ENCODE results near the gene GALNS. TPM values are rescaled to one million over a fixed set of nuclear protein-coding genes. Genes with fewer than 3 reads are reported as not detected.
"Not testable (repeated sequence)": the region's sequence is repeated elsewhere in the genome, so short reads cannot be mapped to it uniquely, and the experiment has no call there.

Gene GALNS
- polyA plus RNA-seq, 1 experiment = 11.6 TPM

DNA sequence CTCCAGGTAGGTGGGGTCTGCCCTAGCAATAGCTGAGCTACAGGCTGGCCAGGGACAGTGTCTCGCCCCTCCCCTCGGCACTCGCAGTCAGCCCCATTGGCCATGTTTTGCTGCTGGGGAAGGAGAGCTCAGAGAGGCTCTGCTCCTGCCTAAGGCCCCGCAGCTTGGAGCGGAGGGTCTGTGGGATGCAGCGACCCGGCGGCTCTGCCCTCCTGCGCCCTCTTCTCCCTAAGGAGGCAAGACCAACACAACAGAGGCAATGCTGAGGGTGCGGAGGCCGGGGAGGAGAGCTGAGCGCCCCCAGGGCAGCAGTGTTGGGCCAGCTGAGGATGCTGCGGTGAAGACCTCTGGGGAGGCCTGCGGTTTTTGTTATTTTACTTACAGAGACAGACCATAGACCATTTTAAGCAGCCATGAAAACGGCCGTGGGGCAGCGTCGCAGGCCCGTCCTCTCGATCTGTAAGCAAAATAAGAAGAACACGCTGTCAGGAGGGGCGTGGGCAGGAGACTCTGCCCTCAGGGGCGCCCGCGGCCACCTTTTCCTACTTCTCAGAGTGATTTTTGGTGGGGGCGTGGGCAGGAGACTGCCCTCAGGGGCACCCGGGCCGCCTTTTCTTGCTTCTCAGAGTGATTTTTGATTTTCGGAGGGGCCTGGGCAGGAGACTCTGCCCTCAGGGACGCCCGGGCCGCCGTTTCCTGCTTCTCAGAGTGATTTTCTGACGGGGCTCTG lies 41.1 kb upstream of the GALNS start:
- peaks cover 27% of the 10 kb centered on the region for H3K27me3 ChIP-seq (ENCODE audit: control insufficient read depth, insufficient read depth, low read length)
- CTCF ChIA-PET = no interaction called here

DNA sequence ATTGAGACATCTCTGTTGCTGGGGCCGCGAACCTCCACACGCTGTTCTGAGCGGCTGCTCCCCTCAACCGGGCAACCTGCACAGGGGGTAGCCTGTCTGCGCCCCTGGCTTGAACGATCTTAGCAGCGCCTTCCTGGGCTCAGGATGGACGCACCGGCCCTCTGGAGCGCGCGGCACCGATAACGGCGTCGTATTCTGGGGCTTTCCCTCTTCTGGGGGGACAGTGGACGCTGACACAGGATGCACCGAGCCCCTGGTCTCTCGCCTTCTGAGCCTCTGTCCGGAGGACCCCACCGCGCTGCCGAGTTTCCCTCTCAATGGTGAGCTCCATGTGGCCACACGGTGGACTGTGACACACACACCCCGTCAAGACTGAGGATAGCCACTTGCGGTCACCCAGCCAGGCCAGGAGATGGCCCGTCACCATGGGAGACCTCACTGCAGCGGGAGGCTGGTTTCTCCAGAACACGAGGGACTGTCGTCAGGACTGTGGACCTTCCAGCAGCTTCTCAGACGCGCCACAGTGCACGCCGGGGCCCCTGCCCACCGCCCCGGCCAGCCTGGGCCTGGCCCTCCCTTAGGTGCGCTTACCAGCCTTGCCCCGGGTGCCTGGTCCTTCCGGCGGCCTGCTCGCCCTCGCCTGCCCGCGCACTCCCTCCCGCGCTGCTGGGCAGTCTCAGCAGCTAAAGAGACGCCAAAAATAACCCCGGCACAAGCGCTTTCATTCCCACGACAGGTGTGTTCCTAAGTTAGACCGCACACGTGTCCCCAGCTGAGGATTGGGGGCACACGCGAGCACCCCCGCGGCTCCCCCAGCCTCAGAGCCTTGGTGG lies 39.7 kb upstream of the GALNS start:
- H3K4me3 ChIP-seq (ENCODE audit: low read depth, low read length) = no peak overlapping the region
- H3K27ac ChIP-seq (ENCODE audit: low read depth, low read length) = no peak overlapping the region
- peaks cover 11% of the 10 kb centered on the region; the same call in 1 of the 2 replicates for H3K9me3 ChIP-seq (ENCODE audit: control insufficient read depth, insufficient read depth, low read length)
- no peak for DNase-seq (ENCODE audit: low read depth, low spot score)
- H3K27me3 ChIP-seq (ENCODE audit: control insufficient read depth, insufficient read depth, low read length) = peaks cover 25% of the 10 kb centered on the region
- TF ChIP-seq, protein P1, sequence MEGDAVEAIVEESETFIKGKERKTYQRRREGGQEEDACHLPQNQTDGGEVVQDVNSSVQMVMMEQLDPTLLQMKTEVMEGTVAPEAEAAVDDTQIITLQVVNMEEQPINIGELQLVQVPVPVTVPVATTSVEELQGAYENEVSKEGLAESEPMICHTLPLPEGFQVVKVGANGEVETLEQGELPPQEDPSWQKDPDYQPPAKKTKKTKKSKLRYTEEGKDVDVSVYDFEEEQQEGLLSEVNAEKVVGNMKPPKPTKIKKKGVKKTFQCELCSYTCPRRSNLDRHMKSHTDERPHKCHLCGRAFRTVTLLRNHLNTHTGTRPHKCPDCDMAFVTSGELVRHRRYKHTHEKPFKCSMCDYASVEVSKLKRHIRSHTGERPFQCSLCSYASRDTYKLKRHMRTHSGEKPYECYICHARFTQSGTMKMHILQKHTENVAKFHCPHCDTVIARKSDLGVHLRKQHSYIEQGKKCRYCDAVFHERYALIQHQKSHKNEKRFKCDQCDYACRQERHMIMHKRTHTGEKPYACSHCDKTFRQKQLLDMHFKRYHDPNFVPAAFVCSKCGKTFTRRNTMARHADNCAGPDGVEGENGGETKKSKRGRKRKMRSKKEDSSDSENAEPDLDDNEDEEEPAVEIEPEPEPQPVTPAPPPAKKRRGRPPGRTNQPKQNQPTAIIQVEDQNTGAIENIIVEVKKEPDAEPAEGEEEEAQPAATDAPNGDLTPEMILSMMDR (IDR thresholded peaks at IDR 0.05; ENCODE audit: low read depth, low read length) = no peak
- ChIA-PET CTCF (no interaction called here), POLR2A (no interaction called here)

More for the DNA sequence above, 41.1 kb upstream of the GALNS start:
- H3K27ac ChIP-seq (ENCODE audit: low read depth, low read length) = no peak overlapping the region
- POLR2A ChIA-PET = interaction anchor here (0.5 kb wide), 1 partner anchor 339 kb away, joined by 3 read pairs; no protein-coding TSS in a partner anchor
- TF ChIP-seq, protein P1 (IDR thresholded peaks at IDR 0.05; ENCODE audit: low read depth, low read length) = no peak
- H3K9me3 ChIP-seq (ENCODE audit: control insufficient read depth, insufficient read depth, low read length) = peaks cover 11% of the 10 kb centered on the region; the same call in 1 of the 2 replicates
- DNase-seq (ENCODE audit: low read depth, low spot score) = no peak
- H3K4me3 ChIP-seq (ENCODE audit: low read depth, low read length) = no peak overlapping the region

DNA sequence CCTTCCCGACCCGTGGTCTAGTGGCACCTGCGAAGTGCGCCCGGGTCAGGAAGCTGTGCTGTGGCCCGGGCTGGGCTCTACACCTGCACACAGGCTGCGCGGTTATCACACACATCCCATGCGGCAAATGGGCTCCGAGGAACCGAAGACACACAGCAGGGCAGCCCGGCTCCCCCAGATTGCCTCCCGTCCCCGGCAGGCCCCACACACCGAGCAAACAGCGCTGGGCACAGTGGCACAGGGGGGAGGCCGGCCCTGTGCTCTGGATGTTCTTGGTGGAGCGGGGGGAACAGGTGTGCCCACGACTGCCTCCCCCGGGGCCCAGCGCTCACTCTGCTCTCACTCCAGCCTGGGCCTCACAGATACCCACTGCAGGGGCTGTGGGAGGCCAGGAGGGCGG lies 38.6 kb upstream of the GALNS start:
- TF ChIP-seq, protein P1 (IDR thresholded peaks at IDR 0.05; ENCODE audit: low read depth, low read length) = no peak
- ChIA-PET POLR2A (no interaction called here), CTCF (no interaction called here)
- Histone ChIP-seq H3K27me3 (ENCODE audit: control insufficient read depth, insufficient read depth, low read length) (peaks cover 14% of the 10 kb centered on the region), H3K9me3 (ENCODE audit: control insufficient read depth, insufficient read depth, low read length) (peaks cover 13% of the 10 kb centered on the region; the same call in 1 of the 2 replicates), H3K4me3 (ENCODE audit: low read depth, low read length) (no peak overlapping the region), H3K27ac (ENCODE audit: low read depth, low read length) (no peak overlapping the region)
- DNase-seq (ENCODE audit: low read depth, low spot score) = no peak

DNA sequence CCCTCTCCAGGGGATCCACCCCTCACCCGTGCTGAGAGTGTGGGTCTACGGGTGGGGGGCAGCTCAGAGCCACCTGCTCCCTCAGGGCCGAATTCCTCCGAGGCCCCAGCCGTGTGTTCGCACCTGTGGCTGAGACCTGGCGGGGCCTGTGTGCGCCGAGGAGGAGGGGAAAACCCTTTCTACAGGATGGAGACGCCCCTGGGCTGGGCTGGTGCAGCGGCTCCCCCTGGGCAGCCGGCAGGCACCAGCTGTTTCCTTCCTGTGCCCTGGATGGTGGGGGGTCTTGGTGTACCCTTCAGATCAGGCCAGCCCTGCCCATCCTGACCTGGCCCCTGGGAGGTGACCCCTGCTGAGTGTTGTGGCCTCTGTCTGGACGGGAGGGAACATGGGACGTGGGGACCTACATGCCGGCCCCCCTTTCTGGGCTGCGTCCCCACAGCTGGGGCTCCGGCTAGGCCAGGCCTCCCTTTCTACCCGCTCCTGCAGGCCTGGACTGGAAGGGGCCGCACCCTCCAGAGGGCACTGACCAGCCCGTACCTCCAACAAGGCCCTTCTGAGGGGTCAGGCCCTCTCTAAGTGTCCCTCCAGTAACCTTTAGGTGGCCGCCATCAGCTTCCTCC lies 38.0 kb upstream of the GALNS start:
- no peak overlapping the region for H3K27ac ChIP-seq (ENCODE audit: low read depth, low read length)
- POLR2A ChIA-PET = no interaction called here
- peaks cover 8% of the 10 kb centered on the region for H3K27me3 ChIP-seq (ENCODE audit: control insufficient read depth, insufficient read depth, low read length)
- CTCF ChIA-PET = no interaction called here
- H3K4me3 ChIP-seq (ENCODE audit: low read depth, low read length) = no peak overlapping the region
- DNase-seq (ENCODE audit: low read depth, low spot score) = no peak
- H3K9me3 ChIP-seq (ENCODE audit: control insufficient read depth, insufficient read depth, low read length) = peaks cover 19% of the 10 kb centered on the region; the same call in 1 of the 2 replicates
- TF ChIP-seq, protein P1 (IDR thresholded peaks at IDR 0.05; ENCODE audit: low read depth, low read length) = no peak

DNA sequence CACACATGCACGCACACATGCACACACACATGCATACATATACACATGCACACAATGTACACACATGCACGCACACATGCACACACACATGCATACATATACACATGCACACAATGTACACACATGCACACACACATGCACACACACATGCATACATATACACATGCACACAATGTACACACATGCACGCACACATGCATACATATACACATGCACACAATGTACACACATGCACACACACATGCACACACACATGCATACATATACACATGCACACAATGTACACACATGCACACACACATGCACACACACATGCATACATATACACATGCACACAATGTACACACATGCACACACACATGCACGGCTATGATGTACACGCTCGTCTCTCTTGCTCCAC lies 37.5 kb upstream of the GALNS start:
- POLR2A ChIA-PET; H3K27me3 ChIP-seq (ENCODE audit: control insufficient read depth, insufficient read depth, low read length); H3K4me3 ChIP-seq (ENCODE audit: low read depth, low read length); DNase-seq (ENCODE audit: low read depth, low spot score); CTCF ChIA-PET; H3K27ac ChIP-seq (ENCODE audit: low read depth, low read length): not testable (repeated sequence)
- H3K9me3 ChIP-seq (ENCODE audit: control insufficient read depth, insufficient read depth, low read length) = peaks cover 24% of the 10 kb centered on the region

Data from AG04450 (cell line).